HL-60 (cell line): ENCODE data around the gene CINP.

ENCODE experiments used
- POLR2AphosphoS5 ChIP-seq: IDR thresholded peaks from 2 replicates; pipeline ENCODE4 v1.6.1; 2012; ENCODE audit warnings: low read depth
- SPI1 ChIP-seq: IDR thresholded peaks from 2 replicates; pipeline ENCODE4 v1.6.1; 2012; ENCODE audit warnings: low read depth, mild to moderate bottlenecking, borderline replicate concordance
- TF ChIP-seq, protein P1 (sequence below): IDR thresholded peaks from one replicate; pipeline ENCODE4 v1.5.1; 2011; ENCODE audit warnings: low read length, control low read depth, inconsistent platforms; ENCODE audit not compliant: insufficient read depth
- TF ChIP-seq, protein P2 (sequence below): IDR thresholded peaks from 2 replicates; pipeline ENCODE4 v1.6.1; 2012; ENCODE audit warnings: low read depth; ENCODE audit not compliant: insufficient replicate concordance

DNA sequence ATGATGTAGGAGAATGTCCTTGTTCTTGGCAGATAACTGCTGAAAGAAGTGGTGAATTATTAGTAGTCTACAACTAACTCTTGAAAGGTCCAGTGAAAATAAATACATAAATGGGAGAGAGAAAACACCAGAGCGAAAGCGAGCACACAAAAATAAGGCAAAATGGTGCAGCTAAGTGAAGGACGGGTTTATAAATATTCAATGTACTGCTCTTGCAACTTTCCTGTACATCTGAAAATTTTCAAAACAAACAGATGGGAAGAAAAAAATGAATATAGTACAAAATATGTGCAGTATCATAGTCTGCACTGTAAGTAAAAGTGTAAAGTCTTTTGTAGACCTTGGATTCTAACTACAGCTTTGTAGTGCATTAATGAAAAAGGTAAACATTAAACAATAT is 59.0 kb downstream of the CINP start:
- TF ChIP-seq, protein P1, sequence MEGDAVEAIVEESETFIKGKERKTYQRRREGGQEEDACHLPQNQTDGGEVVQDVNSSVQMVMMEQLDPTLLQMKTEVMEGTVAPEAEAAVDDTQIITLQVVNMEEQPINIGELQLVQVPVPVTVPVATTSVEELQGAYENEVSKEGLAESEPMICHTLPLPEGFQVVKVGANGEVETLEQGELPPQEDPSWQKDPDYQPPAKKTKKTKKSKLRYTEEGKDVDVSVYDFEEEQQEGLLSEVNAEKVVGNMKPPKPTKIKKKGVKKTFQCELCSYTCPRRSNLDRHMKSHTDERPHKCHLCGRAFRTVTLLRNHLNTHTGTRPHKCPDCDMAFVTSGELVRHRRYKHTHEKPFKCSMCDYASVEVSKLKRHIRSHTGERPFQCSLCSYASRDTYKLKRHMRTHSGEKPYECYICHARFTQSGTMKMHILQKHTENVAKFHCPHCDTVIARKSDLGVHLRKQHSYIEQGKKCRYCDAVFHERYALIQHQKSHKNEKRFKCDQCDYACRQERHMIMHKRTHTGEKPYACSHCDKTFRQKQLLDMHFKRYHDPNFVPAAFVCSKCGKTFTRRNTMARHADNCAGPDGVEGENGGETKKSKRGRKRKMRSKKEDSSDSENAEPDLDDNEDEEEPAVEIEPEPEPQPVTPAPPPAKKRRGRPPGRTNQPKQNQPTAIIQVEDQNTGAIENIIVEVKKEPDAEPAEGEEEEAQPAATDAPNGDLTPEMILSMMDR = no peak
- TF ChIP-seq, protein P2, sequence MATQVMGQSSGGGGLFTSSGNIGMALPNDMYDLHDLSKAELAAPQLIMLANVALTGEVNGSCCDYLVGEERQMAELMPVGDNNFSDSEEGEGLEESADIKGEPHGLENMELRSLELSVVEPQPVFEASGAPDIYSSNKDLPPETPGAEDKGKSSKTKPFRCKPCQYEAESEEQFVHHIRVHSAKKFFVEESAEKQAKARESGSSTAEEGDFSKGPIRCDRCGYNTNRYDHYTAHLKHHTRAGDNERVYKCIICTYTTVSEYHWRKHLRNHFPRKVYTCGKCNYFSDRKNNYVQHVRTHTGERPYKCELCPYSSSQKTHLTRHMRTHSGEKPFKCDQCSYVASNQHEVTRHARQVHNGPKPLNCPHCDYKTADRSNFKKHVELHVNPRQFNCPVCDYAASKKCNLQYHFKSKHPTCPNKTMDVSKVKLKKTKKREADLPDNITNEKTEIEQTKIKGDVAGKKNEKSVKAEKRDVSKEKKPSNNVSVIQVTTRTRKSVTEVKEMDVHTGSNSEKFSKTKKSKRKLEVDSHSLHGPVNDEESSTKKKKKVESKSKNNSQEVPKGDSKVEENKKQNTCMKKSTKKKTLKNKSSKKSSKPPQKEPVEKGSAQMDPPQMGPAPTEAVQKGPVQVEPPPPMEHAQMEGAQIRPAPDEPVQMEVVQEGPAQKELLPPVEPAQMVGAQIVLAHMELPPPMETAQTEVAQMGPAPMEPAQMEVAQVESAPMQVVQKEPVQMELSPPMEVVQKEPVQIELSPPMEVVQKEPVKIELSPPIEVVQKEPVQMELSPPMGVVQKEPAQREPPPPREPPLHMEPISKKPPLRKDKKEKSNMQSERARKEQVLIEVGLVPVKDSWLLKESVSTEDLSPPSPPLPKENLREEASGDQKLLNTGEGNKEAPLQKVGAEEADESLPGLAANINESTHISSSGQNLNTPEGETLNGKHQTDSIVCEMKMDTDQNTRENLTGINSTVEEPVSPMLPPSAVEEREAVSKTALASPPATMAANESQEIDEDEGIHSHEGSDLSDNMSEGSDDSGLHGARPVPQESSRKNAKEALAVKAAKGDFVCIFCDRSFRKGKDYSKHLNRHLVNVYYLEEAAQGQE = no peak
- no peak for TF ChIP-seq POLR2AphosphoS5
- TF ChIP-seq SPI1 = no peak
